Neural cell (in vitro differentiated cells): Measurements from ENCODE around the gene ANKIB1. TPM values are rescaled to one million over a fixed set of nuclear protein-coding genes. Genes with fewer than 3 reads are reported as not detected.

Source experiments
- H2AFZ ChIP-seq: fragments of 200-600, 300-800 bp; sonication (generic), shearing (Covaris generic); 2 replicates; pipeline ENCODE4 v1.6.0; 2014; ENCODE audit warnings: low read depth, mild to moderate bottlenecking, antibody characterized with exemption, low read length, moderate library complexity
- H3F3A ChIP-seq: fragments of 200-600 bp; shearing (Covaris generic); 2 replicates; pipeline ENCODE4 v1.6.1; 2016; ENCODE audit warnings: mild to moderate bottlenecking, moderate library complexity, mixed read lengths, antibody characterized with exemption, low read length; ENCODE audit not compliant: insufficient read depth, poor library complexity, severe bottlenecking
- H3K27ac ChIP-seq: fragments of 200-600, 300-800 bp; sonication (generic), shearing (Covaris generic); 2 replicates; pipeline ENCODE4 v1.5.1; 2014; ENCODE audit warnings: mild to moderate bottlenecking, low read length, moderate library complexity
- H3K27me3 ChIP-seq: fragments of 300-800, 200-600 bp; sonication (generic), shearing (Covaris generic); 2 replicates; pipeline ENCODE4 v1.6.0; 2014; ENCODE audit warnings: mild to moderate bottlenecking, low read depth, low read length, moderate library complexity; ENCODE audit not compliant: insufficient read depth
- H3K36me3 ChIP-seq: fragments of 300-800, 200-600 bp; sonication (generic), shearing (Covaris generic); 2 replicates; pipeline ENCODE4 v1.5.1; 2014; ENCODE audit warnings: mild to moderate bottlenecking, antibody characterized with exemption, low read length, moderate library complexity; ENCODE audit not compliant: insufficient read depth
- H3K4me2 ChIP-seq: fragments of 300-800, 200-600 bp; sonication (generic), shearing (Covaris generic); 2 replicates; pipeline ENCODE4 v1.6.0; 2014; ENCODE audit warnings: mild to moderate bottlenecking, low read length
- H3K4me3 ChIP-seq: fragments of 300-800, 200-600 bp; sonication (generic), shearing (Covaris generic); 2 replicates; pipeline ENCODE4 v1.5.1; 2014; ENCODE audit warnings: mild to moderate bottlenecking, low read length, moderate library complexity
- H3K79me2 ChIP-seq: fragments of 200-600 bp; shearing (Covaris generic); replicated peaks from 2 replicates; pipeline ENCODE4 v1.6.0; 2014; ENCODE audit warnings: mild to moderate bottlenecking, low read length, moderate library complexity; ENCODE audit not compliant: insufficient read depth
- H3K9ac ChIP-seq: fragments of 300-800, 200-600 bp; sonication (generic), shearing (Covaris generic); 2 replicates; pipeline ENCODE4 v1.6.1; 2016; ENCODE audit warnings: mild to moderate bottlenecking, low read length, mixed read lengths
- H3K9me2 ChIP-seq: fragments of 200-600 bp; shearing (Covaris generic); 2 replicates; pipeline ENCODE4 v1.6.1; 2016; ENCODE audit warnings: mild to moderate bottlenecking, low read length, mixed read lengths; ENCODE audit not compliant: insufficient read depth
- H3K9me3 ChIP-seq: fragments of 200-600, 300-800 bp; sonication (generic), shearing (Covaris generic); 2 replicates; pipeline ENCODE4 v1.6.1; 2016; ENCODE audit warnings: mild to moderate bottlenecking, mixed run types, low read length, moderate library complexity, mixed read lengths
- H4K20me1 ChIP-seq: fragments of 200-600 bp; shearing (Covaris generic); 2 replicates; pipeline ENCODE4 v1.6.1; 2016; ENCODE audit warnings: mild to moderate bottlenecking, mixed run types; ENCODE audit not compliant: insufficient read depth
- CTCF ChIP-seq: fragments of 450-650 bp; IDR thresholded peaks from 2 replicates; pipeline ENCODE4 v1.5.1; 2014; ENCODE audit warnings: antibody characterized with exemption, mild to moderate bottlenecking, moderate library complexity; ENCODE audit not compliant: poor library complexity, severe bottlenecking
- EP300 ChIP-seq: fragments of 450-650 bp; conservative IDR thresholded peaks from 2 replicates; pipeline ENCODE4 v1.6.1; 2014; ENCODE audit warnings: antibody characterized with exemption, mild to moderate bottlenecking, moderate library complexity; ENCODE audit not compliant: poor library complexity, severe bottlenecking
- EZH2 ChIP-seq: fragments of 200-600, 300-800 bp; shearing (Covaris generic), sonication (generic); IDR thresholded peaks from 2 replicates; pipeline ENCODE4 v1.6.1; 2014; ENCODE audit warnings: antibody characterized with exemption, low read length, borderline replicate concordance, mild to moderate bottlenecking; ENCODE audit not compliant: insufficient read depth, poor library complexity, severe bottlenecking
- MXI1 ChIP-seq: fragments of 450-650 bp; conservative IDR thresholded peaks from 2 replicates; pipeline ENCODE4 v1.6.1; 2014; ENCODE audit warnings: antibody characterized with exemption, mild to moderate bottlenecking; ENCODE audit not compliant: poor library complexity, severe bottlenecking
- POLR2AphosphoS5 ChIP-seq: IDR thresholded peaks from 2 replicates; pipeline ENCODE4 v1.6.1; 2012
- RAD21 ChIP-seq: fragments of 450-650 bp; conservative IDR thresholded peaks from 2 replicates; pipeline ENCODE4 v1.6.1; 2014; ENCODE audit warnings: antibody characterized with exemption, mild to moderate bottlenecking, moderate library complexity
- SMC3 ChIP-seq: fragments of 450-650 bp; conservative IDR thresholded peaks from 2 replicates; pipeline ENCODE4 v1.6.1; 2014; ENCODE audit warnings: antibody characterized with exemption, mild to moderate bottlenecking, moderate library complexity; ENCODE audit not compliant: poor library complexity
- TAF1 ChIP-seq: IDR thresholded peaks from 2 replicates; pipeline ENCODE4 v1.6.1; 2012; ENCODE audit warnings: low read depth
- polyA plus RNA-seq: library from polyadenylated mRNA; depleted of rRNA; stranded (reverse); fragments of >200 nt; gene quantifications from 2 replicates; pipeline ENCODE4 v1.2.3, GENCODE V29; 2014
- TF ChIP-seq, protein P1 (sequence below): IDR thresholded peaks from 2 replicates; pipeline ENCODE4 v1.6.1; 2012; ENCODE audit warnings: borderline replicate concordance

Gene ANKIB1
- polyA plus RNA-seq, 1 donor from 2014 or later: 83.0 TPM

DNA sequence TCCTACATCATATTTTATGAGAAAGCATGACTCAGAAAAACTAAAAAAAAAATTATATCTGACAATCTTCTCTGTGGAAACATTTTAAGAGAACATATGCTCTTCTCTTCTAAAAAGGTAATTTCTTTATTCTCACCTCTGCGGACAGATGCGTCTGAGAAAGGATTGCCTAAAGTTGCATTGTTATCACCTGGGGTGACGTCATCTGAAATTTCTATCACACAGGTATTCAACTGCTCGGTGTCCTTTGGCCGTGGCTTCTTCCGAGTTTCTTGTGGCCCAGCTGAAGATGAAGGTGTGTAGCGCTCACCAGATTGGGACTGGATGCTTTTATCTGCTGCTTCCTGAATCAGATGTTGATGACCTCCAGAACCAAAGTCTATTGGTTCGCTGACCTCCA lies 187.2 kb downstream of the ANKIB1 start (continued):
- TF ChIP-seq MXI1 (no peak), EZH2 (no peak), SMC3 (no peak)

- Histone ChIP-seq H3K4me3 (no peak overlapping the region), H2AFZ (no peak overlapping the region), H3K9me3 (no peaks in the 10 kb centered on the region), H3K9me2 (no peaks in the 10 kb centered on the region), H3K27ac (no peak overlapping the region), H3F3A (no peaks in the 10 kb centered on the region), H3K36me3 (no peaks in the 10 kb centered on the region), H3K27me3 (no peaks in the 10 kb centered on the region), H4K20me1 (no peaks in the 10 kb centered on the region), H3K9ac (no peak overlapping the region), H3K4me2 (no peak overlapping the region), H3K79me2 (no peaks in the 10 kb centered on the region)
- no peak for TF ChIP-seq CTCF
- TF ChIP-seq MXI1: no peak
Observed at GRCh38 chr7:92435542-92435941, 189.8 kb downstream of the ANKIB1 start.

- H3K36me3 ChIP-seq: no peaks in the 10 kb centered on the region
- no peaks in the 10 kb centered on the region for H4K20me1 ChIP-seq
- no peak overlapping the region for H3K4me2 ChIP-seq
- no peak overlapping the region for H2AFZ ChIP-seq
- no peak overlapping the region for H3K27ac ChIP-seq
- H3K9me3 ChIP-seq: no peaks in the 10 kb centered on the region
- no peak for TF ChIP-seq MXI1
- TF ChIP-seq SMC3: no peak
- no peak for TF ChIP-seq EZH2
- TF ChIP-seq RAD21: no peak
- no peak for TF ChIP-seq TAF1
- TF ChIP-seq, protein P1, sequence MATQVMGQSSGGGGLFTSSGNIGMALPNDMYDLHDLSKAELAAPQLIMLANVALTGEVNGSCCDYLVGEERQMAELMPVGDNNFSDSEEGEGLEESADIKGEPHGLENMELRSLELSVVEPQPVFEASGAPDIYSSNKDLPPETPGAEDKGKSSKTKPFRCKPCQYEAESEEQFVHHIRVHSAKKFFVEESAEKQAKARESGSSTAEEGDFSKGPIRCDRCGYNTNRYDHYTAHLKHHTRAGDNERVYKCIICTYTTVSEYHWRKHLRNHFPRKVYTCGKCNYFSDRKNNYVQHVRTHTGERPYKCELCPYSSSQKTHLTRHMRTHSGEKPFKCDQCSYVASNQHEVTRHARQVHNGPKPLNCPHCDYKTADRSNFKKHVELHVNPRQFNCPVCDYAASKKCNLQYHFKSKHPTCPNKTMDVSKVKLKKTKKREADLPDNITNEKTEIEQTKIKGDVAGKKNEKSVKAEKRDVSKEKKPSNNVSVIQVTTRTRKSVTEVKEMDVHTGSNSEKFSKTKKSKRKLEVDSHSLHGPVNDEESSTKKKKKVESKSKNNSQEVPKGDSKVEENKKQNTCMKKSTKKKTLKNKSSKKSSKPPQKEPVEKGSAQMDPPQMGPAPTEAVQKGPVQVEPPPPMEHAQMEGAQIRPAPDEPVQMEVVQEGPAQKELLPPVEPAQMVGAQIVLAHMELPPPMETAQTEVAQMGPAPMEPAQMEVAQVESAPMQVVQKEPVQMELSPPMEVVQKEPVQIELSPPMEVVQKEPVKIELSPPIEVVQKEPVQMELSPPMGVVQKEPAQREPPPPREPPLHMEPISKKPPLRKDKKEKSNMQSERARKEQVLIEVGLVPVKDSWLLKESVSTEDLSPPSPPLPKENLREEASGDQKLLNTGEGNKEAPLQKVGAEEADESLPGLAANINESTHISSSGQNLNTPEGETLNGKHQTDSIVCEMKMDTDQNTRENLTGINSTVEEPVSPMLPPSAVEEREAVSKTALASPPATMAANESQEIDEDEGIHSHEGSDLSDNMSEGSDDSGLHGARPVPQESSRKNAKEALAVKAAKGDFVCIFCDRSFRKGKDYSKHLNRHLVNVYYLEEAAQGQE: no peak
- TF ChIP-seq EP300: no peak
- no peak for TF ChIP-seq CTCF
- no peak for TF ChIP-seq POLR2AphosphoS5
- no peaks in the 10 kb centered on the region for H3F3A ChIP-seq
- no peak overlapping the region for H3K4me3 ChIP-seq
- no peaks in the 10 kb centered on the region for H3K9me2 ChIP-seq
- H3K9ac ChIP-seq: no peak overlapping the region
- H3K79me2 ChIP-seq: no peaks in the 10 kb centered on the region
- no peaks in the 10 kb centered on the region for H3K27me3 ChIP-seq
Observed at GRCh38 chr7:92436612-92437445, 191.1 kb downstream of the ANKIB1 start.
